ENCODE results near the gene MEF2A. TPM values are rescaled to one million over a fixed set of nuclear protein-coding genes. Genes with fewer than 3 reads are reported as not detected.

MEF2A gene
- total and polyA plus RNA-seq, 10 of the 15 experiments (the other 5 are each of a cell fraction or from before 2014, with no cell fraction given) = 7.2 to 46.7 (median 35.9) TPM

DNA sequence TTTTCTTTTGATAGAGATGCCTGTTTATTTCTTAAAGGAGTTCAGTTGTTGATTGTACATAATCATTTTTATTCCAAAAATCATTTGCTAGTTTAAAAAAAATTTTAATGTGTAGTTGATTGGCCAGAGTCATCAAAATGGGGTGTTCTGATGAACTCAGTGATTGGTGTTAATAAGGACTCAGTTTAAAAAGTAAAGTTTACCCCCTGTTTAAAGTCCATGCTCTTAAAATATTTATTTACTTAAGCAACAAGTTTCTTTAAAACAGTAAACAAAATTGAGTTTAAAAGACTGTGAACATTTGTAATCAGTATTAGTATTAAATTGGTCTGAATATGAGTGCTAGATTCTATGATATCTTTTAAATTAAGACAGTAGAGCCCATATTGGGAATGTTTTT lies 56.0 kb downstream of the MEF2A start (continued):
- TF ChIP-seq, protein P1, sequence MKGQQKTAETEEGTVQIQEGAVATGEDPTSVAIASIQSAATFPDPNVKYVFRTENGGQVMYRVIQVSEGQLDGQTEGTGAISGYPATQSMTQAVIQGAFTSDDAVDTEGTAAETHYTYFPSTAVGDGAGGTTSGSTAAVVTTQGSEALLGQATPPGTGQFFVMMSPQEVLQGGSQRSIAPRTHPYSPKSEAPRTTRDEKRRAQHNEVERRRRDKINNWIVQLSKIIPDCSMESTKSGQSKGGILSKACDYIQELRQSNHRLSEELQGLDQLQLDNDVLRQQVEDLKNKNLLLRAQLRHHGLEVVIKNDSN (IDR thresholded peaks at IDR 0.05; ENCODE audit: borderline replicate concordance, extremely low read length, insufficient read depth, low read depth, low read length) = no peak

DNA sequence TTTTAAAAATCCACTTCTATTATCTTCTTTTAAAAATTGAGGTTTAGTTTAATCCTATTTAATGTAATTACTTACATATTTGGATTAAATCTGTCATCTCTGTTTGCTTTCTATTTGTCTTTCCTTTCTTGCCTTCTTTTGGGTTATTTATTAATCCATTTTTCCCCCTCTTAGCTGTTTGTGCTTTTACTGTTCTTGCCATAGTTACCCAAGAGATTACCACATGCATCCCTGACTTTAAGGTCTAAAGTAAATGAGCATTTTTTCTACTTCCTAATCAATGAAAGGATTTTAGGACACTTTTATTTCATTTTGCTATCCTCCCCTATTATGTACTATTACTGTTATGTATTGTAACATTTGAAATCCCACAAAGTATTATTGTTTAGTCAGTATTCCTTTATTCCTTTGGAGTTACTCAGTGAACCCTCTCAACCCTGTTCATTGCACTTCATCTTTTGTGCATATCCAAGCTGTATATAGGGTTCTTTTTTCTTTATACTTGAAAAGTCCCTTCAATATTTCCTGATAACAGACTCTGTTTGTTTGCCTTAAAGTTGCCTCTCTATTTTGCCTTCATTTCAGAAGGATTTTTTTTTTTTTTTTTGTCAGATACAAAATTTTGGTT lies 62.7 kb downstream of the MEF2A start:
- Histone ChIP-seq H3K27me3 (replicated peaks in 1 of 2; ENCODE audit: control insufficient read depth in 2 of 2, insufficient read depth in 2 of 2, low read length in 1 of 2) (no peaks in the 10 kb centered on the region), H3K9ac (ENCODE audit: control insufficient read depth, insufficient read depth, low read length) (no peak overlapping the region), H4K20me1 (ENCODE audit: control insufficient read depth, insufficient read depth) (no peaks in the 10 kb centered on the region), H3K4me2 (ENCODE audit: control insufficient read depth, insufficient read depth) (no peak overlapping the region), H3K4me1 (ENCODE audit: control insufficient read depth, insufficient read depth, low read length) (peaks cover 13% of the 10 kb centered on the region), H2AFZ (ENCODE audit: control insufficient read depth, low read depth, low read length) (no peak overlapping the region), H3K9me3 (replicated peaks; ENCODE audit: control insufficient read depth, insufficient read depth, low read length) (peaks cover 9% of the 10 kb centered on the region), H3K4me3 (no peak overlapping the region), H3K27ac (ENCODE audit: control insufficient read depth, insufficient read depth) (no peak overlapping the region), H3K79me2 (ENCODE audit: control insufficient read depth, insufficient read depth, low read length) (peaks cover 76% of the 10 kb centered on the region), H3K36me3 (ENCODE audit: control insufficient read depth in 2 of 2, insufficient read depth in 2 of 2, low read length in 1 of 2) (no peaks in the 10 kb centered on the region)
- in situ Hi-C loops (cut with MboI) (no loop called here), intact Hi-C loops (cut with micrococcal nuclease; ENCODE audit: unreplicated experiment) (no loop called here)
- DNase-seq (ENCODE audit: low read depth, low spot score) = no peak
- no peak for FAIRE-seq
- no peak for ATAC-seq
- POLR2A ChIA-PET = interaction anchor here (0.5 to 2.1 kb wide), 5 partner anchors 12 to 121 kb away, joined by 3 to 5 read pairs (median 5); no protein-coding TSS in a partner anchor
- RAD21 ChIA-PET (ENCODE audit: unreplicated experiment) = interaction anchor here (0.8 to 1.7 kb wide), 3 partner anchors 38 to 116 kb away, joined by 3 to 5 read pairs (median 3); no protein-coding TSS in a partner anchor
- no TSS peak for BruUV-seq (replicated peaks)
- CTCF ChIA-PET = interaction anchor here (1.0 kb wide), 1 partner anchor 15 kb away, joined by 3 read pairs; no protein-coding TSS in a partner anchor
- SMC1A ChIA-PET (ENCODE audit: uncharacterized antibody, unreplicated experiment) = interaction anchor here (0.7 to 1.9 kb wide), 5 partner anchors 11 to 538 kb away, joined by 3 to 4 read pairs (median 3); no protein-coding TSS in a partner anchor
- TF ChIP-seq BMI1 (IDR thresholded peaks at IDR 0.05; ENCODE audit: borderline replicate concordance) = no peak
